Pancreas (tissue), 10 donors: Measurements from ENCODE around the gene ASTN2. TPM values are rescaled to one million over a fixed set of nuclear protein-coding genes. Genes with fewer than 3 reads are reported as not detected.
A peak's percentile ranks its signal among the peaks of the same experiment; 100 is the strongest.

Experiments
- ATAC-seq, 4 donors: fragments of 200-7000 bp; cut with Tn5 transposase; one replicate each; pipeline versions ENCODE4 v1.8.0 to v1.9.1; 2020; ENCODE audit warnings: mild to moderate bottlenecking in 4 of 4, moderate library complexity in 4 of 4
- DNase-seq, 6 donors: peaks; one replicate each; pipeline ENCODE4 v3.0.0-alpha.2; 2020
- FAIRE-seq: peaks from 2 replicates; lab custom pipeline; 2012; peaks lifted over from hg19 to GRCh38; lab: Jason Lieb, UNC
- H3K27ac ChIP-seq, 4 donors: fragments of 200-600 bp; sonication (generic); 1 replicate in 3 of 4; 2 replicates in 1 of 4; pipeline versions ENCODE4 v1.5.0 to v1.8.0; 2020
- H3K27me3 ChIP-seq, 4 donors: fragments of 200-600 bp; one replicate each; pipeline ENCODE4 v1.8.0; 2021
- H3K36me3 ChIP-seq, 3 donors: fragments of 200-600 bp; sonication (generic) in 1 of 3; one replicate each; pipeline versions ENCODE4 v1.5.0 to v1.8.0; 2020 to 2021
- H3K4me1 ChIP-seq, 3 donors: fragments of 200-600 bp; one replicate each; pipeline ENCODE4 v1.8.0; 2021
- H3K4me3 ChIP-seq, 4 donors: fragments of 200-600 bp; sonication (generic) in 2 of 4; one replicate each; pipeline versions ENCODE4 v1.5.0 to v1.8.0; 2020 to 2021
- H3K9me3 ChIP-seq, 4 donors: fragments of 200-600 bp; one replicate each; pipeline ENCODE4 v1.8.0; 2021
- WGBS, 2 donors: extraction: QIAGEN DNeasy Blood & Tissue Kit; methylation state at CpG; one replicate each; pipeline ENCODE4 v1.1.7; 2013; 5-methylcytosine and 5-hydroxymethylcytosine counted together
- intact Hi-C, 3 donors: fragments of 100-400 bp; cut with DNase I; formaldehyde crosslinking; loops; one replicate each; pipeline versions ENCODE4 v1.11.1 to v1.14.2; 2022
- polyA plus RNA-seq, 2 donors: library from polyadenylated mRNA; stranded (reverse); fragments of 200-250 nt; gene quantifications; one replicate each; pipeline ENCODE4 v1.2.3, GENCODE V29; 2013
- total RNA-seq, 6 donors: library from RNA; stranded (reverse); fragmentation: NEBNext Ultra II Directional in 4 of 6; extraction: Animal tissue kit (Norgen Biotek cat#: 25700) in 4 of 6; gene quantifications; one replicate each; pipeline versions ENCODE4 v1.2.1 to v1.2.4, GENCODE V29; 2021 to 2023
- TF ChIP-seq, protein P1 (sequence below), 4 donors: fragments of 200-600 bp; sonication (generic) in 3 of 4; IDR thresholded peaks; one replicate each; pipeline versions ENCODE4 v1.5.0 to v1.8.0; 2021; ENCODE audit warnings: antibody characterized with exemption in 4 of 4
- donor health status: healthy with polysubstance abuse.
- donor health status: DM: no; HTN: no; CAD: no; lungs with moderate emphysema.
- donor health status: DM: no; HTN: no; CAD: no.
- donor health status: control.
- donor health status: control.
- donor health status: Bipolar disorder and iron deficiency.
- donor health status: DM: yes; HTN: yes; CAD: no.
- donor health status: DM: no; HTN: no; CAD: no.
- donor health status: DM: no; HTN: no; CAD: no.
- donor health status: DM: yes; HTN: yes; CAD: no.

Gene ASTN2
- total and polyA plus RNA-seq, 8 donors: 1.3 to 11.9 (median 6.7) TPM

- 96 to 98% methylated on average over 1 of the region's 1 CpG for WGBS, 2 donors
- no peak overlapping the region for H3K27ac ChIP-seq
- H3K27me3 ChIP-seq: no peaks in the 10 kb centered on the region
- TF ChIP-seq, protein P1, sequence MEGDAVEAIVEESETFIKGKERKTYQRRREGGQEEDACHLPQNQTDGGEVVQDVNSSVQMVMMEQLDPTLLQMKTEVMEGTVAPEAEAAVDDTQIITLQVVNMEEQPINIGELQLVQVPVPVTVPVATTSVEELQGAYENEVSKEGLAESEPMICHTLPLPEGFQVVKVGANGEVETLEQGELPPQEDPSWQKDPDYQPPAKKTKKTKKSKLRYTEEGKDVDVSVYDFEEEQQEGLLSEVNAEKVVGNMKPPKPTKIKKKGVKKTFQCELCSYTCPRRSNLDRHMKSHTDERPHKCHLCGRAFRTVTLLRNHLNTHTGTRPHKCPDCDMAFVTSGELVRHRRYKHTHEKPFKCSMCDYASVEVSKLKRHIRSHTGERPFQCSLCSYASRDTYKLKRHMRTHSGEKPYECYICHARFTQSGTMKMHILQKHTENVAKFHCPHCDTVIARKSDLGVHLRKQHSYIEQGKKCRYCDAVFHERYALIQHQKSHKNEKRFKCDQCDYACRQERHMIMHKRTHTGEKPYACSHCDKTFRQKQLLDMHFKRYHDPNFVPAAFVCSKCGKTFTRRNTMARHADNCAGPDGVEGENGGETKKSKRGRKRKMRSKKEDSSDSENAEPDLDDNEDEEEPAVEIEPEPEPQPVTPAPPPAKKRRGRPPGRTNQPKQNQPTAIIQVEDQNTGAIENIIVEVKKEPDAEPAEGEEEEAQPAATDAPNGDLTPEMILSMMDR (IDR thresholded peaks at IDR 0.05): no peak
- no peak for ATAC-seq
- no peak for FAIRE-seq
- intact Hi-C loops: no loop called here
- DNase-seq: no peak
- H3K4me1 ChIP-seq: peaks cover 3 to 7% (median 6%) of the 10 kb centered on the region in 3 donors
- H3K36me3 ChIP-seq: peaks cover 4 to 22% (median 6%) of the 10 kb centered on the region in 3 donors
- H3K4me3 ChIP-seq: no peak overlapping the region
- H3K9me3 ChIP-seq: no peaks in the 10 kb centered on the region
These were observed 714.6 kb downstream of the ASTN2 start for GRCh38 chr9:116700279-116700678.

DNA sequence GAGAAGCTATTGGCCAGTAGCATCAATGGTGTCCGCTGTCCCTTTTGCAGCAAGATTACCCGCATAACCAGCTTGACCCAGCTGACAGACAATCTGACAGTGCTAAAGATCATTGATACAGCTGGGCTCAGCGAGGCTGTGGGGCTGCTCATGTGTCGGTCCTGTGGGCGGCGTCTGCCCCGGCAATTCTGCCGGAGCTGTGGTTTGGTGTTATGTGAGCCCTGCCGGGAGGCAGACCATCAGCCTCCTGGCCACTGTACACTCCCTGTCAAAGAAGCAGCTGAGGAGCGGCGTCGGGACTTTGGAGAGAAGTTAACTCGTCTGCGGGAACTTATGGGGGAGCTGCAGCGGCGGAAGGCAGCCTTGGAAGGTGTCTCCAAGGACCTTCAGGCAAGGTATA is 717.0 kb downstream of the ASTN2 start:
- intact Hi-C loops: no loop called here
- no peak overlapping the region for H3K27ac ChIP-seq
- no peak for FAIRE-seq
- H3K36me3 ChIP-seq: peaks cover 4 to 22% (median 6%) of the 10 kb centered on the region in 3 donors
- H3K9me3 ChIP-seq: no peaks in the 10 kb centered on the region
- no peak overlapping the region for H3K4me3 ChIP-seq
- no peak for ATAC-seq
- TF ChIP-seq, protein P1 (IDR thresholded peaks at IDR 0.05): no peak
- peak in 1 of 6 donors; percentile 50 for DNase-seq
- 96 to 99% methylated on average over 16 of the region's 16 CpGs for WGBS, 2 donors
- H3K4me1 ChIP-seq: peaks cover 7 to 24% (median 17%) of the 10 kb centered on the region in 3 donors
- H3K27me3 ChIP-seq: no peaks in the 10 kb centered on the region

- 92 to 95% methylated on average over 1 of the region's 1 CpG for WGBS, 2 donors
- Histone ChIP-seq H3K36me3 (peaks cover 4 to 22% (median 6%) of the 10 kb centered on the region in 3 donors), H3K27me3 (no peaks in the 10 kb centered on the region), H3K27ac (no peak overlapping the region), H3K9me3 (no peaks in the 10 kb centered on the region), H3K4me3 (no peak overlapping the region), H3K4me1 (peaks cover 7 to 30% (median 17%) of the 10 kb centered on the region in 3 donors)
- intact Hi-C loops: no loop called here
- TF ChIP-seq, protein P1 (IDR thresholded peaks at IDR 0.05): no peak
- no peak for ATAC-seq
- DNase-seq: no peak
- no peak for FAIRE-seq
These were observed 717.5 kb downstream of the ASTN2 start for GRCh38 chr9:116697362-116697761.

GRCh38 chr9:116695438-116695837 is 719.4 kb downstream of the ASTN2 start:
- WGBS, 2 donors: 37 to 45% methylated on average over 3 of the region's 3 CpGs
- peak overlapping the region in 1 of 4 donors; percentile 10 for H3K27ac ChIP-seq
- intact Hi-C loops: no loop called here
- H3K36me3 ChIP-seq: peaks cover 4 to 22% (median 6%) of the 10 kb centered on the region in 3 donors
- peaks cover 17 to 44% (median 17%) of the 10 kb centered on the region in 3 donors for H3K4me1 ChIP-seq
- TF ChIP-seq, protein P1 (IDR thresholded peaks at IDR 0.05): no peak
- no peaks in the 10 kb centered on the region for H3K27me3 ChIP-seq
- no peak overlapping the region for H3K4me3 ChIP-seq
- ATAC-seq (peak in 1 of 4 donors; percentile 28), DNase-seq (no peak), FAIRE-seq (no peak)
- no peaks in the 10 kb centered on the region for H3K9me3 ChIP-seq

GRCh38 chr9:116694785-116695291 is 720.0 kb downstream of the ASTN2 start:
- no peaks in the 10 kb centered on the region for H3K27me3 ChIP-seq
- FAIRE-seq: no peak
- intact Hi-C loops: no loop called here
- peaks cover 17 to 44% (median 17%) of the 10 kb centered on the region in 3 donors for H3K4me1 ChIP-seq
- TF ChIP-seq, protein P1 (IDR thresholded peaks at IDR 0.05): no peak
- H3K4me3 ChIP-seq: no peak overlapping the region
- H3K27ac ChIP-seq: peak overlapping the region in 1 of 4 donors; percentile 10
- no peak for DNase-seq
- no peaks in the 10 kb centered on the region for H3K9me3 ChIP-seq
- ATAC-seq: peak; percentile 26 to 58 (median 46)
- H3K36me3 ChIP-seq: peaks cover 4 to 22% (median 6%) of the 10 kb centered on the region in 3 donors
- WGBS, 2 donors: 41 to 42% methylated on average over 4 of the region's 4 CpGs
